ENCODE data around the gene SLC7A9.

GRCh38 chr19:32842061-32842460 lies 27.5 kb downstream of the SLC7A9 start:
- TF ChIP-seq POLR2A (IDR thresholded peaks at IDR 0.05) (no peak), CTCF (IDR thresholded peaks at IDR 0.05) (no peak)
